ENCODE measurements around the gene FANCF.
"Not testable (repeated sequence)": the region's sequence is repeated elsewhere in the genome, so short reads cannot be mapped to it uniquely, and the experiment has no call there.

The FANCF gene

GRCh38 chr11:22668005-22668796, 42.6 kb upstream of the FANCF start:
- DNase-seq (ENCODE audit: low read depth): no peak
- TF ChIP-seq CTCF (IDR thresholded peaks at IDR 0.05; ENCODE audit: low read depth, low read length, missing control alignments): no peak
- H3K4me3 ChIP-seq (ENCODE audit: low read depth, low read length): no peak overlapping the region

- no peak for DNase-seq (ENCODE audit: low read depth)
- no peak overlapping the region for H3K4me3 ChIP-seq (ENCODE audit: low read depth, low read length)
- TF ChIP-seq CTCF (IDR thresholded peaks at IDR 0.05; ENCODE audit: low read depth, low read length, missing control alignments): no peak
These were observed 41.2 kb upstream of the FANCF start for GRCh38 chr11:22666688-22667439.

- no peak for TF ChIP-seq CTCF (IDR thresholded peaks at IDR 0.05; ENCODE audit: low read depth, low read length, missing control alignments)
- no peak within 1 kb of the TSS for H3K4me3 ChIP-seq (ENCODE audit: low read depth, low read length)
- no peak for DNase-seq (ENCODE audit: low read depth)
These were observed 40.7 kb upstream of the FANCF start, which contains the start of gene GAS2 for GRCh38 chr11:22666325-22666687. Gene GAS2 (plus strand): TSS chr11:22666611. CDS start chr11:22674870, 8,259 bp downstream.

GRCh38 chr11:22659783-22660182, 34.2 kb upstream of the FANCF start:
- no peak for DNase-seq (ENCODE audit: low read depth)

GRCh38 chr11:22657101-22657694, 31.6 kb upstream of the FANCF start:
- TF ChIP-seq CTCF (IDR thresholded peaks at IDR 0.05; ENCODE audit: low read depth, low read length, missing control alignments): no peak
- peak; percentile 5 for DNase-seq (ENCODE audit: low read depth)
- no peak overlapping the region for H3K4me3 ChIP-seq (ENCODE audit: low read depth, low read length)

More at GRCh38 chr11:22659783-22660182, 34.2 kb upstream of the FANCF start:
- H3K4me3 ChIP-seq (ENCODE audit: low read depth, low read length): no peak overlapping the region
- TF ChIP-seq CTCF (IDR thresholded peaks at IDR 0.05; ENCODE audit: low read depth, low read length, missing control alignments): no peak

GRCh38 chr11:22656130-22656529, 30.5 kb upstream of the FANCF start:
- DNase-seq (ENCODE audit: low read depth): no peak
- no peak for TF ChIP-seq CTCF (IDR thresholded peaks at IDR 0.05; ENCODE audit: low read depth, low read length, missing control alignments)
- H3K4me3 ChIP-seq (ENCODE audit: low read depth, low read length): no peak overlapping the region

- not testable (repeated sequence) for DNase-seq (ENCODE audit: low read depth); H3K4me3 ChIP-seq (ENCODE audit: low read depth, low read length)
These were observed 26.7 kb upstream of the FANCF start for GRCh38 chr11:22652346-22652745.

All from GM12864 (cell line).